Left ventricle myocardium inferior (tissue), 1 donor: ENCODE data around the gene CLEC4F. TPM values are rescaled to one million over a fixed set of nuclear protein-coding genes. Genes with fewer than 3 reads are reported as not detected.

ENCODE experiments used
- DNase-seq: peaks from one replicate; pipeline ENCODE4 v3.0.0-alpha.2; 2020
- H3K27ac ChIP-seq: fragments of 200-600 bp; replicated peaks from 2 replicates; pipeline ENCODE4 v1.8.0; 2021
- H3K27me3 ChIP-seq: fragments of 200-600 bp; 2 replicates; pipeline ENCODE4 v1.8.0; 2021; ENCODE audit warnings: low read depth
- H3K36me3 ChIP-seq: fragments of 200-600 bp; 2 replicates; pipeline ENCODE4 v1.8.0; 2021
- H3K4me1 ChIP-seq: fragments of 200-600 bp; 2 replicates; pipeline ENCODE4 v1.8.0; 2021
- H3K4me3 ChIP-seq: fragments of 200-600 bp; 2 replicates; pipeline ENCODE4 v1.8.0; 2021; ENCODE audit warnings: mild to moderate bottlenecking, moderate library complexity
- H3K9me3 ChIP-seq: fragments of 200-600 bp; replicated peaks from 2 replicates; pipeline ENCODE4 v1.8.0; 2021
- CTCF ChIP-seq: fragments of 200-600 bp; IDR thresholded peaks from 2 replicates; pipeline ENCODE4 v1.8.0; 2021; ENCODE audit warnings: antibody characterized with exemption, mild to moderate bottlenecking, borderline replicate concordance
- intact Hi-C: fragments of 100-400 bp; cut with micrococcal nuclease; formaldehyde crosslinking; loops from one replicate; pipeline ENCODE4 v1.11.0; 2022
- long read RNA-seq: library from polyadenylated mRNA; unstranded; transcript quantifications from one replicate; pipeline ENCODE4 v2.0.0, GENCODE V29; 2021
- total RNA-seq: library from RNA; stranded (reverse); fragmentation: NEBNext Ultra II Directional; extraction: Animal tissue kit (Norgen Biotek cat#: 25700); gene quantifications from one replicate; pipeline ENCODE4 v1.2.1, GENCODE V29; 2021
- donor health status: DM: no; HTN: yes; CAD: no; lungs with severe emphysema.

CLEC4F gene
- not detected for total RNA-seq
- long read RNA-seq, result 0 reads

DNA sequence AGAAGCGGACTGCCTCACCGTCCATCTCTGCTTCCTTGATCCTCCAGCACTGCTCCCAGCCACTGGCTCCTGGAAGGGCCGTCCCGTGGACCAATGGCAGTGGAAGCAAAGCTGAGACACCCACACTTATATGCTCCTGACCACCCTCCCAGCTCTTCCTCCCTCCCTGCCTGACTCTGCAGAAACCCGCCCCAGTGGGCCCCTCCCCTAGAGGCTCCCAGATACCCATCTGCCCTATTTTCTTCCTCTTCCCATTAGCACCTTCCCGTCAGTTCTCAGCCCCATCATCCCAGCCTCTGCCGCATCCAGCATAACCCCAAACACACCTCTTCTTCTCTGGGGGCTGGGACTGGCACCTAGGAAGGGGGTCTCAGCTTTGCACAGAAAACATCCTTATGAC is at the start of gene CLEC4F:
TSS of gene CLEC4F (minus strand) at position 101 of the 400 bp plus-strand sequence. CDS start at position 25, 76 bp downstream.
- no peaks in the 10 kb centered on the region for H3K36me3 ChIP-seq
- peaks cover 48% of the 10 kb centered on the region for H3K27me3 ChIP-seq
- no peak for DNase-seq
- H3K4me3 ChIP-seq, result no peak within 1 kb of the TSS
- H3K9me3 ChIP-seq, result no peaks in the 10 kb centered on the region
- no peaks in the 10 kb centered on the region for H3K4me1 ChIP-seq
- intact Hi-C loops, result no loop called here
- no peak for TF ChIP-seq CTCF
- no peak within 1 kb of the TSS for H3K27ac ChIP-seq

DNA sequence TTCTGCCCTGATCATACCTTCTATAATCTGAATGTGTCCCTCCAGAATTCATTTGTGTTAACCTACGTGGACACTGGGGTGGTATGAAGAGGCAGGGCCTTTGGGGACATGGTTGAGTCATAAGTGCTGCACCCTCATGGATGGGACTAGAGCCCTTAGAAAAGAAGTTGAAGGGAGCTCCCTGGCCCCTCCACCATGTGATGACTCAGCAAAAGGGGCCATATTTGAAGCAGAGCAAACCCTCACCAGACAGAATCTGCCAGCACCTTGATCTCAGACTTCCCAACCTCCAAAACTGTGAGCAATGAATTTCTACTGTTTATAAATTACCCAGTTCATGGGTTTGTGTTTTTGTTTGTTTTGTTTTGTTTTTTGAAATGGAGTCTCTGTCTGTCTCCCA is 48.6 kb upstream of the CLEC4F start:
- no peak for TF ChIP-seq CTCF
- intact Hi-C loops, result no loop called here
- no peak overlapping the region for H3K27ac ChIP-seq
- H3K4me3 ChIP-seq, result no peak overlapping the region
- H3K9me3 ChIP-seq, result no peaks in the 10 kb centered on the region
- H3K4me1 ChIP-seq, result peaks cover 8% of the 10 kb centered on the region
- no peak for DNase-seq
- no peaks in the 10 kb centered on the region for H3K36me3 ChIP-seq
- peaks cover 63% of the 10 kb centered on the region for H3K27me3 ChIP-seq

- Histone ChIP-seq H3K4me3 (no peak overlapping the region), H3K27me3 (peaks cover 68% of the 10 kb centered on the region), H3K27ac (no peak overlapping the region), H3K9me3 (no peaks in the 10 kb centered on the region), H3K36me3 (no peaks in the 10 kb centered on the region), H3K4me1 (no peaks in the 10 kb centered on the region)
- DNase-seq, result peak; percentile 70
- peak; percentile 98 for TF ChIP-seq CTCF
- intact Hi-C loops, result no loop called here
Observed at GRCh38 chr2:70861777-70862625, 41.6 kb upstream of the CLEC4F start.

- Histone ChIP-seq H3K9me3 (no peaks in the 10 kb centered on the region), H3K4me3 (no peak overlapping the region), H3K27me3 (peaks cover 33% of the 10 kb centered on the region), H3K27ac (no peak overlapping the region), H3K36me3 (no peaks in the 10 kb centered on the region), H3K4me1 (no peaks in the 10 kb centered on the region)
- TF ChIP-seq CTCF, result no peak
- intact Hi-C loops, result no loop called here
- DNase-seq, result no peak
Observed at GRCh38 chr2:70855667-70856066, 35.3 kb upstream of the CLEC4F start.

DNA sequence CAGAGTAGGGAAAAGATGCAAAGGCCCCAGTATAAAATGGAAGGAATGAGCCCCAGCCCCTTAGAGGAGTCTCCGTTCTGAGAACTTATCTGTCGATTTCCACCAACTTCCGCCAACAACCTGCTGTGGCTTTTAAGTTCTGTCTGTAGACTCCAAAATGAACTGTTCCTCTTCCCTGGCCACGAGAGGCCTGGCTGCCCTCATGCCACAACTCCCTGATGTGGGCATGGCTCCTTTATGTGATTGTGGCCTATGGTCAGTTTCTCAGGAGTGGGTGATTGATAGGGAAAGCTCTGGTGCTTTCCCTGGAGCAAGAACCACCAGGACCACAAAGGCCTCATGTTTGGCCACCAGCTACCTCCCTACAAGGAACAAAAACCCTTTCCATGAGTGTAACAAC is 34.0 kb upstream of the CLEC4F start:
- no peak overlapping the region for H3K27ac ChIP-seq
- no peak for TF ChIP-seq CTCF
- DNase-seq, result no peak

More for the DNA sequence above, 34.0 kb upstream of the CLEC4F start:
- no peak overlapping the region for H3K4me3 ChIP-seq
- intact Hi-C loops, result no loop called here
- H3K36me3 ChIP-seq, result no peaks in the 10 kb centered on the region
- no peaks in the 10 kb centered on the region for H3K9me3 ChIP-seq
- peaks cover 29% of the 10 kb centered on the region for H3K27me3 ChIP-seq
- H3K4me1 ChIP-seq, result no peaks in the 10 kb centered on the region
